Measurements from ENCODE around the gene TRIP10. TPM values are rescaled to one million over a fixed set of nuclear protein-coding genes. Genes with fewer than 3 reads are reported as not detected.

TRIP10 gene
- total and polyA plus RNA-seq, 2 of the 13 experiments (the other 11 are each of a cell fraction or from before 2014, with no cell fraction given), result 32.5 to 33.2 TPM

DNA sequence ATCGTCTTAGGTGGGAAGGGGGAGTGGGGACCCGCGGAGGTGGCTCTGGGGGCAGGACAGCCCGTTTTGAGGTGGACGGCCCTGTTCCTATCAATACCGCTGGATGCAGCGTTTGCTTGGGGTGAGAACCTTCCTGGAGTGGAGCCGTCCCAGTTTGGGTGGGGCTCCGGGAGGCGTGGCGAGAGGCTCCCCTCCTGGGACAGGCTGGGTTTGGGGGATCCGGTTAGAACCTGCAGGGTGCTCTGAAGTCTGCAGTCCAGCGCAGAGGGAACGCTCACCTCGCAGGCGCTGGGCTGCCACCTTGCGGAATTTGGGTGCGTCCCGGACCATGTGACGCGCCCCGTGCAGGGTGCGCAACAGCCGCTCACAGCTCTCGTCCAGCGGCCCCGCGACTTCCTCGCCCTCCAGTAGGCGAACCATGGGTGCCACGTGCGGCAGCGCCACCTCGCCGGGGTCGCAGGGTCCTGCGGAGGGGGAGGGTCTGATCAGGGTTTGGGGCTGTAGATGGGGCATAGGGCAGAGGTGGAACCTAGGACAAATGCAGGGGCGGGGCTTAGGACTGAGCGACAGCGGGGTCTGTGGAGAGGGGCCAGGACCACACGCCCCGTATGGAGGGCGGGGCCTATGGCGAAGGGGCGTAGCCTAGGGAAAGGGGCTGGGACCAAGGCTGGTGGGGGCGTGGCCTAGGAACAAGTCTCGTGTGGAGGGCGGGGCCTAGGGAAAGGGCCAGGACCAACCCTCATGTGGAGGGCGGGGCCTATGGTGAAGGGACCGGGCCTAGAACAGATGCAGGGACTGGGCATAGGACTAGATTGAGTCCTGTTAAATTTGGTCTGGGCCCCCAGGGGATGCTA is 13.9 kb downstream of the TRIP10 start (continued):
- TF ChIP-seq ZNF224 (CRISPR knock-in tag; IDR thresholded peaks at IDR 0.05) (no peak), HNRNPK (IDR thresholded peaks at IDR 0.05; ENCODE audit: low read depth, low read length, poor library complexity, severe bottlenecking) (peak; percentile 98), ZNF12 (CRISPR knock-in tag; IDR thresholded peaks at IDR 0.05) (peak; percentile 71; the same call in 1 of the 2 replicates), CC2D1A (CRISPR knock-in tag; IDR thresholded peaks at IDR 0.05) (peak; percentile 89; the same call in 1 of the 2 replicates), IRF2 (CRISPR knock-in tag; IDR thresholded peaks at IDR 0.05) (peak; percentile 84; the same call in 1 of the 2 replicates), SUZ12 (IDR thresholded peaks at IDR 0.05; ENCODE audit: low read depth, low read length) (no peak), ZNF547 (CRISPR knock-in tag; IDR thresholded peaks at IDR 0.05) (peak; percentile 87; the same call in 1 of the 2 replicates), NFATC3 (CRISPR knock-in tag; IDR thresholded peaks at IDR 0.05) (peak; percentile 86; the same call in 1 of the 2 replicates), ZNF772 (CRISPR knock-in tag; IDR thresholded peaks at IDR 0.05) (no peak), ATF1 (CRISPR knock-in tag; IDR thresholded peaks at IDR 0.05) (no peak)
- TF ChIP-seq, protein P1, sequence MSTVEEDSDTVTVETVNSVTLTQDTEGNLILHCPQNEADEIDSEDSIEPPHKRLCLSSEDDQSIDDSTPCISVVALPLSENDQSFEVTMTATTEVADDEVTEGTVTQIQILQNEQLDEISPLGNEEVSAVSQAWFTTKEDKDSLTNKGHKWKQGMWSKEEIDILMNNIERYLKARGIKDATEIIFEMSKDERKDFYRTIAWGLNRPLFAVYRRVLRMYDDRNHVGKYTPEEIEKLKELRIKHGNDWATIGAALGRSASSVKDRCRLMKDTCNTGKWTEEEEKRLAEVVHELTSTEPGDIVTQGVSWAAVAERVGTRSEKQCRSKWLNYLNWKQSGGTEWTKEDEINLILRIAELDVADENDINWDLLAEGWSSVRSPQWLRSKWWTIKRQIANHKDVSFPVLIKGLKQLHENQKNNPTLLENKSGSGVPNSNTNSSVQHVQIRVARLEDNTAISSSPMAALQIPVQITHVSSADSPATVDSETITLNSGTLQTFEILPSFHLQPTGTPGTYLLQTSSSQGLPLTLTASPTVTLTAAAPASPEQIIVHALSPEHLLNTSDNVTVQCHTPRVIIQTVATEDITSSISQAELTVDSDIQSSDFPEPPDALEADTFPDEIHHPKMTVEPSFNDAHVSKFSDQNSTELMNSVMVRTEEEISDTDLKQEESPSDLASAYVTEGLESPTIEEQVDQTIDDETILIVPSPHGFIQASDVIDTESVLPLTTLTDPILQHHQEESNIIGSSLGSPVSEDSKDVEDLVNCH (CRISPR knock-in tag; IDR thresholded peaks at IDR 0.05), result 0 out of 2 replicates have a peak, but pooled peaks have one; percentile 74
- TF ChIP-seq, protein P2, sequence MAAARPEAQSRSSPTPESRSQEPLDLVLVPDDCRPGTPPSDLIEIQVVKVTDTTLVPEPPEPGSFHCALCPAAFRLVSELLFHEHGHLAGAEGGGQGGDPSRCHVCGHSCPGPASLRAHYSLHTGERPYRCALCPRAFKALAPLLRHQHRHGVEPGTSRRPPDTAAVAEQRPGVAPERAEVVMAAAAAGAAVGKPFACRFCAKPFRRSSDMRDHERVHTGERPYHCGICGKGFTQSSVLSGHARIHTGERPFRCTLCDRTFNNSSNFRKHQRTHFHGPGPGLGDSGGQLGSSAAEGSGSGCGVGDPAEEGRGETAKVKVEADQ (CRISPR knock-in tag; IDR thresholded peaks at IDR 0.05; ENCODE audit: borderline replicate concordance), result peak; percentile 91
- TF ChIP-seq, protein P3, sequence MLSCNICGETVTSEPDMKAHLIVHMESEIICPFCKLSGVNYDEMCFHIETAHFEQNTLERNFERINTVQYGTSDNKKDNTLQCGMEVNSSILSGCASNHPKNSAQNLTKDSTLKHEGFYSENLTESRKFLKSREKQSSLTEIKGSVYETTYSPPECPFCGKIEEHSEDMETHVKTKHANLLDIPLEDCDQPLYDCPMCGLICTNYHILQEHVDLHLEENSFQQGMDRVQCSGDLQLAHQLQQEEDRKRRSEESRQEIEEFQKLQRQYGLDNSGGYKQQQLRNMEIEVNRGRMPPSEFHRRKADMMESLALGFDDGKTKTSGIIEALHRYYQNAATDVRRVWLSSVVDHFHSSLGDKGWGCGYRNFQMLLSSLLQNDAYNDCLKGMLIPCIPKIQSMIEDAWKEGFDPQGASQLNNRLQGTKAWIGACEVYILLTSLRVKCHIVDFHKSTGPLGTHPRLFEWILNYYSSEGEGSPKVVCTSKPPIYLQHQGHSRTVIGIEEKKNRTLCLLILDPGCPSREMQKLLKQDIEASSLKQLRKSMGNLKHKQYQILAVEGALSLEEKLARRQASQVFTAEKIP (CRISPR knock-in tag; IDR thresholded peaks at IDR 0.05; ENCODE audit: borderline replicate concordance), result no peak
- TF ChIP-seq, protein P4, sequence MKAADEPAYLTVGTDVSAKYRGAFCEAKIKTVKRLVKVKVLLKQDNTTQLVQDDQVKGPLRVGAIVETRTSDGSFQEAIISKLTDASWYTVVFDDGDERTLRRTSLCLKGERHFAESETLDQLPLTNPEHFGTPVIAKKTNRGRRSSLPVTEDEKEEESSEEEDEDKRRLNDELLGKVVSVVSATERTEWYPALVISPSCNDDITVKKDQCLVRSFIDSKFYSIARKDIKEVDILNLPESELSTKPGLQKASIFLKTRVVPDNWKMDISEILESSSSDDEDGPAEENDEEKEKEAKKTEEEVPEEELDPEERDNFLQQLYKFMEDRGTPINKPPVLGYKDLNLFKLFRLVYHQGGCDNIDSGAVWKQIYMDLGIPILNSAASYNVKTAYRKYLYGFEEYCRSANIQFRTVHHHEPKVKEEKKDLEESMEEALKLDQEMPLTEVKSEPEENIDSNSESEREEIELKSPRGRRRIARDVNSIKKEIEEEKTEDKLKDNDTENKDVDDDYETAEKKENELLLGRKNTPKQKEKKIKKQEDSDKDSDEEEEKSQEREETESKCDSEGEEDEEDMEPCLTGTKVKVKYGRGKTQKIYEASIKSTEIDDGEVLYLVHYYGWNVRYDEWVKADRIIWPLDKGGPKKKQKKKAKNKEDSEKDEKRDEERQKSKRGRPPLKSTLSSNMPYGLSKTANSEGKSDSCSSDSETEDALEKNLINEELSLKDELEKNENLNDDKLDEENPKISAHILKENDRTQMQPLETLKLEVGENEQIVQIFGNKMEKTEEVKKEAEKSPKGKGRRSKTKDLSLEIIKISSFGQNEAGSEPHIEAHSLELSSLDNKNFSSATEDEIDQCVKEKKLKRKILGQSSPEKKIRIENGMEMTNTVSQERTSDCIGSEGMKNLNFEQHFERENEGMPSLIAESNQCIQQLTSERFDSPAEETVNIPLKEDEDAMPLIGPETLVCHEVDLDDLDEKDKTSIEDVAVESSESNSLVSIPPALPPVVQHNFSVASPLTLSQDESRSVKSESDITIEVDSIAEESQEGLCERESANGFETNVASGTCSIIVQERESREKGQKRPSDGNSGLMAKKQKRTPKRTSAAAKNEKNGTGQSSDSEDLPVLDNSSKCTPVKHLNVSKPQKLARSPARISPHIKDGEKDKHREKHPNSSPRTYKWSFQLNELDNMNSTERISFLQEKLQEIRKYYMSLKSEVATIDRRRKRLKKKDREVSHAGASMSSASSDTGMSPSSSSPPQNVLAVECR (CRISPR knock-in tag; IDR thresholded peaks at IDR 0.05; ENCODE audit: borderline replicate concordance), result peak; percentile 84
- TF ChIP-seq, protein P5, sequence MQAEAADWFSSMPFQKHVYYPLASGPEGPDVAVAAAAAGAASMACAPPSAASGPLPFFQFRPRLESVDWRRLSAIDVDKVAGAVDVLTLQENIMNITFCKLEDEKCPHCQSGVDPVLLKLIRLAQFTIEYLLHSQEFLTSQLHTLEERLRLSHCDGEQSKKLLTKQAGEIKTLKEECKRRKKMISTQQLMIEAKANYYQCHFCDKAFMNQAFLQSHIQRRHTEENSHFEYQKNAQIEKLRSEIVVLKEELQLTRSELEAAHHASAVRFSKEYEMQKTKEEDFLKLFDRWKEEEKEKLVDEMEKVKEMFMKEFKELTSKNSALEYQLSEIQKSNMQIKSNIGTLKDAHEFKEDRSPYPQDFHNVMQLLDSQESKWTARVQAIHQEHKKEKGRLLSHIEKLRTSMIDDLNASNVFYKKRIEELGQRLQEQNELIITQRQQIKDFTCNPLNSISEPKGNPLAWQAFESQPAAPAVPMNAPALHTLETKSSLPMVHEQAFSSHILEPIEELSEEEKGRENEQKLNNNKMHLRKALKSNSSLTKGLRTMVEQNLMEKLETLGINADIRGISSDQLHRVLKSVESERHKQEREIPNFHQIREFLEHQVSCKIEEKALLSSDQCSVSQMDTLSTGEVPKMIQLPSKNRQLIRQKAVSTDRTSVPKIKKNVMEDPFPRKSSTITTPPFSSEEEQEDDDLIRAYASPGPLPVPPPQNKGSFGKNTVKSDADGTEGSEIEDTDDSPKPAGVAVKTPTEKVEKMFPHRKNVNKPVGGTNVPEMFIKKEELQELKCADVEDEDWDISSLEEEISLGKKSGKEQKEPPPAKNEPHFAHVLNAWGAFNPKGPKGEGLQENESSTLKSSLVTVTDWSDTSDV (CRISPR knock-in tag; IDR thresholded peaks at IDR 0.05), result peak; percentile 66; the same call in 1 of the 2 replicates

Data from HepG2 (cell line).